Astrocyte (in vitro differentiated cells and primary cell): Measurements from ENCODE around the gene RAB8B. TPM values are rescaled to one million over a fixed set of nuclear protein-coding genes. Genes with fewer than 3 reads are reported as not detected.

ENCODE experiments used
- DNase-seq: peaks from one replicate; pipeline ENCODE4 v3.0.0-alpha.2; 2010; ENCODE audit warnings: low read depth
- FAIRE-seq: peaks from 2 replicates; lab custom pipeline; 2011; peaks lifted over from hg19 to GRCh38; lab: Jason Lieb, UNC
- H2AFZ ChIP-seq: 2 replicates; pipeline ENCODE4 v1.6.0; 2012; ENCODE audit warnings: low read depth, low read length, inconsistent platforms
- H3K27ac ChIP-seq: 2 replicates; pipeline ENCODE4 v1.5.1; 2011; ENCODE audit warnings: low read depth, low read length, inconsistent platforms
- H3K27me3 ChIP-seq: 2 replicates; pipeline ENCODE4 v1.6.0; 2011; ENCODE audit warnings: low read length, inconsistent platforms; ENCODE audit not compliant: insufficient read depth
- H3K36me3 ChIP-seq: 2 replicates; pipeline ENCODE4 v1.5.1; 2011; ENCODE audit warnings: low read length, inconsistent platforms; ENCODE audit not compliant: insufficient read depth
- H3K4me1 ChIP-seq: 2 replicates; pipeline ENCODE4 v1.5.1; 2011; ENCODE audit warnings: low read length, inconsistent platforms; ENCODE audit not compliant: insufficient read depth
- H3K4me2 ChIP-seq: 2 replicates; pipeline ENCODE4 v1.6.0; 2012; ENCODE audit warnings: low read length, inconsistent platforms
- H3K4me3 ChIP-seq: 2 replicates; pipeline ENCODE4 v1.5.1; 2011; ENCODE audit warnings: low read depth, mild to moderate bottlenecking, low read length, inconsistent platforms; ENCODE audit not compliant: insufficient read depth
- H3K79me2 ChIP-seq: 2 replicates; pipeline ENCODE4 v1.6.0; 2012; ENCODE audit warnings: mild to moderate bottlenecking, low read length, inconsistent platforms; ENCODE audit not compliant: insufficient read depth
- H3K9ac ChIP-seq: 2 replicates; pipeline ENCODE4 v1.6.0; 2012; ENCODE audit warnings: mild to moderate bottlenecking, low read length, inconsistent platforms
- H3K9me3 ChIP-seq: 2 replicates; pipeline ENCODE4 v1.5.1; 2012; ENCODE audit warnings: low read depth, mild to moderate bottlenecking, low read length, inconsistent platforms; ENCODE audit not compliant: insufficient read depth
- H4K20me1 ChIP-seq: 2 replicates; pipeline ENCODE4 v1.6.0; 2012; ENCODE audit warnings: low read length, inconsistent platforms; ENCODE audit not compliant: insufficient read depth
- H3K27ac Mint-ChIP-seq: one replicate; pipeline ENCODE4 v1.8.0; 2021; ENCODE audit warnings: mild to moderate bottlenecking, mixed read lengths; ENCODE audit not compliant: unreplicated experiment
- H3K27me3 Mint-ChIP-seq: one replicate; pipeline ENCODE4 v1.8.0; 2021; ENCODE audit warnings: low read depth, mixed read lengths; ENCODE audit not compliant: unreplicated experiment
- H3K36me3 Mint-ChIP-seq: one replicate; pipeline ENCODE4 v1.8.0; 2021; ENCODE audit warnings: low read depth, mixed read lengths; ENCODE audit not compliant: unreplicated experiment
- H3K4me1 Mint-ChIP-seq: one replicate; pipeline ENCODE4 v1.8.0; 2021; ENCODE audit warnings: low read depth, mixed read lengths; ENCODE audit not compliant: unreplicated experiment
- H3K4me3 Mint-ChIP-seq: one replicate; pipeline ENCODE4 v1.8.0; 2021; ENCODE audit warnings: mild to moderate bottlenecking, moderate library complexity, mixed read lengths; ENCODE audit not compliant: unreplicated experiment
- H3K9me3 Mint-ChIP-seq: one replicate; pipeline ENCODE4 v1.8.0; 2021; ENCODE audit warnings: mild to moderate bottlenecking, mixed read lengths; ENCODE audit not compliant: unreplicated experiment
- CTCF ChIP-seq: IDR thresholded peaks from 2 replicates; pipeline ENCODE4 v1.5.1; 2011; ENCODE audit warnings: low read depth, mild to moderate bottlenecking, inconsistent platforms, low read length, moderate library complexity; ENCODE audit not compliant: insufficient read depth
- EZH2 ChIP-seq: IDR thresholded peaks from 2 replicates; pipeline ENCODE4 v1.6.1; 2012; ENCODE audit warnings: mild to moderate bottlenecking, low read length, inconsistent platforms; ENCODE audit not compliant: insufficient read depth
- total RNA-seq: library from RNA; stranded (reverse); gene quantifications from 2 replicates; pipeline ENCODE4 v1.2.1, GENCODE V29; 2021

RAB8B gene
- total RNA-seq, 1 donor from 2014 or later: 49.3 TPM

DNA sequence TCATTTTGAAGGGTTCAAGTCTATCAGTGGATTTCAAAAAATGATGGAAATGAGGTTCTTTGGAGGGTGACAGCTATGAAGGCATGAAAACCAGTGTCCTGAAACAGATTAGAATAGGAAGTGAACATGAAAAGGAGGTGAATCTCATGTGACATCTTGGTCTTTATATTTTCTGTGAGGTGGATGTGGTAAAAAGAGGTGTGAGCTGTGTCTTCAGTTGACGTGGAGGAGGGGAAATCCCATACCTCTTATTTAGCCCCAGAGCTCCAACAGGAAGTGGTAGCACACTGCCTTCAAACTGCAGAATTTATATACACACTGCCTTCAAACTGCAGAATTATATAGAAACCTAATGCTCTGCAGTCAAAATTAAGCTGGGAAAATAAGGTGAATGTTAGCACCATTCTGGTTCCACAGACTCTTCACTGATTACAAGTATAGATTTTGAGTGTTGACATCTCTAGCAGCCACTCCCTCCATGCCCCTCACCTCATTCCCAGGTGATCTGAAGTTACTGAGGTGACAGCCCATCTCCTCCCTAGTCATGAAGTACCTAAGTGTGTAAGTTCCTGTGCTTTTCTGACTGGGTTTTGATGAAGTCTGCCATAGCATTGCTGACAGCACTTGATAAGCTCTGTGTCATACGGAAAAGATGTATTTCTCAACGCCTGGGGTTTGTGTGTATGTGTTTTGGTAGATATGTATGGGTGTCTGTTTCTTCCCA, 2.7 kb downstream of the RAB8B start:
- FAIRE-seq (no peak), DNase-seq (no peak)
- Mint-ChIP-seq H3K27ac (peak overlapping the region; percentile 8), H3K27me3 (no peaks in the 10 kb centered on the region), H3K36me3 (no peaks in the 10 kb centered on the region), H3K9me3 (no peaks in the 10 kb centered on the region), H3K4me1 (peaks cover 39% of the 10 kb centered on the region), H3K4me3 (peak overlapping the region; percentile 51)
- H3K9me3 ChIP-seq: no peaks in the 10 kb centered on the region
- peak overlapping the region; percentile 36 for H3K4me2 ChIP-seq
- peaks cover 69% of the 10 kb centered on the region for H3K79me2 ChIP-seq
- peaks cover 24% of the 10 kb centered on the region for H4K20me1 ChIP-seq
- TF ChIP-seq EZH2: no peak
- TF ChIP-seq CTCF: no peak
- no peak overlapping the region for H3K9ac ChIP-seq
- H2AFZ ChIP-seq: no peak overlapping the region
- peaks cover 28% of the 10 kb centered on the region for H3K4me1 ChIP-seq
- no peaks in the 10 kb centered on the region for H3K36me3 ChIP-seq
- H3K27me3 ChIP-seq: no peaks in the 10 kb centered on the region
- H3K27ac ChIP-seq: no peak overlapping the region
- H3K4me3 ChIP-seq: no peak overlapping the region

DNA sequence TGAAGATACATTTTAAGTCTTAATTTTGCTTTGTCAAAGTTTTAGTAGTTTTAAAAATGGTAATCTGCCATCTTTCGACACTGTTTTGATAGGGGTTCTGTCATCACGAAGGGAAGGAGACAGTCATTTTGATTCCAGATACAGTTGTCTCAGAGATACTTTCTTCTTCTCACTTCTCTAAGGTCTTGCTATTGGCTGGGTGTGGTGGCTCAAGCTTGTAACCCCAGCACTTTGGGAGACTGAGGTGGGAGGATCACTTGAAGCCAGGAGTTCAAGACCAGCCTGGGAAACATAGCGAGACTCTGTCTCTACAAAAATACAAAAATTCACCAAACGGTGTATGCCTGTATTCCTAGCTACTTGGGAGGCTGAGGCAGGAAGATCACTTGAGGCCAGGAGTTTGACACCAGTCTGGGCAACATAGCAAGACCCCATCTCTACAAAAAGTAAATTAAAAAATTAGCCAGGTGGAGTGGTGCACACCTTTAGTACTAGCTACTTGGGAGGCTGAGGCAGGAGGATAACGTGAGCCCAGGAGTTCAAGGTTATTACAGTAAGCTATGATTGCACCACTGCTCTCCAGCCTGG, 3.3 kb downstream of the RAB8B start:
- H2AFZ ChIP-seq: no peak overlapping the region
- DNase-seq: no peak
- H4K20me1 ChIP-seq: peaks cover 24% of the 10 kb centered on the region
- Mint-ChIP-seq H3K9me3 (no peaks in the 10 kb centered on the region), H3K4me1 (peaks cover 42% of the 10 kb centered on the region), H3K27ac (no peak overlapping the region), H3K27me3 (no peaks in the 10 kb centered on the region), H3K4me3 (peak overlapping the region; percentile 40), H3K36me3 (no peaks in the 10 kb centered on the region)
- no peak for FAIRE-seq
- H3K9ac ChIP-seq: no peak overlapping the region
- H3K36me3 ChIP-seq: peaks cover 2% of the 10 kb centered on the region
- H3K4me3 ChIP-seq: no peak overlapping the region
- TF ChIP-seq EZH2 (no peak), CTCF (no peak)
- no peak overlapping the region for H3K4me2 ChIP-seq
- no peak overlapping the region for H3K27ac ChIP-seq
- H3K4me1 ChIP-seq: peaks cover 28% of the 10 kb centered on the region
- H3K79me2 ChIP-seq: peaks cover 74% of the 10 kb centered on the region
- H3K27me3 ChIP-seq: no peaks in the 10 kb centered on the region
- H3K9me3 ChIP-seq: no peaks in the 10 kb centered on the region

DNA sequence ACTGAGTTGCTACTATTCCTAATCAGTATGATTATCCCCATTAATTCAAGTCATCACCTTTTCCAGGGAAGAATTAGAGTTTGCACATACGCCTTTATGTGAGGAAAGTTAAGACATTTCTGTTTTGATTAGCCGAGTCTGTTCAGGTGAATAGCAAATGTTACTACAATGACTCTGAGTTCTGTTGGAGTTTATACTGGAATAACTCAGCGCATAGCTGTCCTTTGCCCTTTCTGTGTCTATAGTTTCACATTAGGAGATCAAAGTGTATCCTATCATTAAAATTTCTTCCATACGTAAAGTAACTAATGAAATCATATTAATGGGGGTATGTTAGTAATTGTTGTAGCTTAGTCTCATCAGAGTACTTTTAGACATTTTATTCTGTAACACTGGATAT, 4.9 kb downstream of the RAB8B start:
- H2AFZ ChIP-seq: no peak overlapping the region
- H3K9ac ChIP-seq: no peak overlapping the region
- FAIRE-seq: no peak
- peak overlapping the region; percentile 53 for H3K4me2 ChIP-seq
- TF ChIP-seq CTCF: no peak
- TF ChIP-seq EZH2: no peak
- H3K9me3 Mint-ChIP-seq: no peaks in the 10 kb centered on the region
- H3K4me3 Mint-ChIP-seq: peak overlapping the region; percentile 35
- no peaks in the 10 kb centered on the region for H3K27me3 Mint-ChIP-seq
- H3K27me3 ChIP-seq: no peaks in the 10 kb centered on the region
- H3K27ac Mint-ChIP-seq: peak overlapping the region; percentile 37
- no peak overlapping the region for H3K4me3 ChIP-seq
- peaks cover 2% of the 10 kb centered on the region for H3K36me3 ChIP-seq
- H3K4me1 Mint-ChIP-seq: peaks cover 52% of the 10 kb centered on the region
- no peaks in the 10 kb centered on the region for H3K9me3 ChIP-seq
- H3K79me2 ChIP-seq: peaks cover 89% of the 10 kb centered on the region
- H3K36me3 Mint-ChIP-seq: no peaks in the 10 kb centered on the region
- no peak for DNase-seq
- H3K4me1 ChIP-seq: peaks cover 22% of the 10 kb centered on the region
- no peak overlapping the region for H3K27ac ChIP-seq
- H4K20me1 ChIP-seq: peaks cover 29% of the 10 kb centered on the region
